ENCODE data around the gene BRF1.

BRF1 gene

DNA sequence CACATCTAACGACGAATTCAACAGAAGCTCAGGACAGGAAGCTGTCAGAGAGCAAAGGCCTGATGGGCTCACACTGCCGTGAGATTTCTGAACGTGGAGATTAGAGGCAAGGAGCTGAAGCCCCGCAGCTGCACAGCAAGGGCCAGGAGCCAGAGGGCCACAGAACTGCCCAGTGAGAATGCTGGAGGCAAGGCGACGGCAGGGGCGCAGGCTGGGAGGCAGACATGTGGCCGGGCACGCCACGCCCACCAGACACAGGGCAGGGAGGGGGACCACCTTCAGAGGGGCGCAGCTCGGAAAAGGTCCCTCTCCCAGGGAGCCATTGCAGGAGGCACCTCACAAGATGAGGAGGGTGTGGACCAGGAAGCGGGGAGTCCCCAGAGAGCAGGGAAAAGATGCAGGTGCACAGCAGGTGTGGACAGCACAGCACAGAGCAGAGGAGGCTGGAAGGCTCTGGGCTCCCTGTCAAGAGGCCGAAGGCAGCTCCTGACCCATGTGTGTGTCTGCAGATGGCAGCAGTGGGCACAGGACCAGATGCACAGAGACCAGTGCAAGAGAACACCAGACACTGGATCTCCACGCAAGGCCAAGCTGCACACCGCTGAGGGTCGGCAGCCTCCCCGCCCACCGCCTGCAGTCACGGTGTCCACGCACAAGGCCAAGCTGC is 29.4 kb downstream of the BRF1 start:
- in situ Hi-C loops (cut with MboI; ENCODE audit: low sequenced_read_pairs) = no loop called here

DNA sequence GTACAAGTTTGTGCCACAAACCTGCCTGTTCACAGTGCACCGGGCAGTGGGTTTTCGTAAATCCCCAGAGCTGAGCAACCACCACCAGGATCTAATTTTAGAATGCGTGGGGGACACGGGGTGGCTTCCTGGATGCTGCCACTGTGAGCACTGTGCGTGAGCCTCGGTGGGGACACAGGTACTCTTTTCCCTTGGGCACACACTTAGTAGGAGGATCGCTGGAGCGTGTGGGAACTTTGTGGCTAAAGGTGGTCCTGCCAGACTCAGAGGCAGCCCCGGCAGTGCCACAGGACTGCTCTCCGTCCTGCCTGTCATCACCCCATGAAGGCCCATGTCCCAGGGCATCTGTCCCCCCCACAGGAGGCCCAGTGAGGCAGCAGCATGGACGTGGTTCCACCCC is 31.4 kb downstream of the BRF1 start:
- in situ Hi-C loops (cut with MboI; ENCODE audit: low sequenced_read_pairs) = no loop called here

DNA sequence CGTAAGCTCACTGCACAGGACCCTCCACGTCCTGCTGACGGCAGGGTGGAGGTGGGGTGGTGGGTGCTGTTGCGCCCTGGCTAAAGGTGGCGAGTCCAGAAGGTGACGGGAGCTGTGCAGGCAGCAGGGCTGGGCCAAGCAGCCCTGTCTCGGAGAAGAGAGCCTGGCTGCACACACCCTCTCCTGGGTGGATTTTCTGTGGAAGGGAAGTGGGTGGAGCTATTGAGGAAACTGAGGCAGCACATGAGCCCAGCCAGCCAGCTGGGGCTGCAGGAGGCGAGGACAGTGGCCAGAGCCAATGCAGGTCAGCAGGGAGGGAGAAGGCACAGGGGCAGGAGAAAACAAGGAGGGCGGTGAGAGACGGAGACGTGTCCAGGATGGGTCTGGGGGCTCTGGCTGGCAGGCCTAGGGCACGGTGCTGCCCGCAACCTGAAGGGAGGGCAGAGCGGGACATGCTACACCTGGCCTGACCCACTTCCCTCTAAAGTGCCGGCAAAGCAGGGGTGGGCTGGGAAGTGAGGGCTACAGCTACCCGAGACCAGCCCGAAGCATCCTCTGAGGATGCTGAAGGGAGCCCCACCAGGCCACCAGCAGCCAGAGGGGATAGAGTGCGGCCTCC is 32.0 kb downstream of the BRF1 start:
- in situ Hi-C loops (cut with MboI; ENCODE audit: low sequenced_read_pairs) = no loop called here

DNA sequence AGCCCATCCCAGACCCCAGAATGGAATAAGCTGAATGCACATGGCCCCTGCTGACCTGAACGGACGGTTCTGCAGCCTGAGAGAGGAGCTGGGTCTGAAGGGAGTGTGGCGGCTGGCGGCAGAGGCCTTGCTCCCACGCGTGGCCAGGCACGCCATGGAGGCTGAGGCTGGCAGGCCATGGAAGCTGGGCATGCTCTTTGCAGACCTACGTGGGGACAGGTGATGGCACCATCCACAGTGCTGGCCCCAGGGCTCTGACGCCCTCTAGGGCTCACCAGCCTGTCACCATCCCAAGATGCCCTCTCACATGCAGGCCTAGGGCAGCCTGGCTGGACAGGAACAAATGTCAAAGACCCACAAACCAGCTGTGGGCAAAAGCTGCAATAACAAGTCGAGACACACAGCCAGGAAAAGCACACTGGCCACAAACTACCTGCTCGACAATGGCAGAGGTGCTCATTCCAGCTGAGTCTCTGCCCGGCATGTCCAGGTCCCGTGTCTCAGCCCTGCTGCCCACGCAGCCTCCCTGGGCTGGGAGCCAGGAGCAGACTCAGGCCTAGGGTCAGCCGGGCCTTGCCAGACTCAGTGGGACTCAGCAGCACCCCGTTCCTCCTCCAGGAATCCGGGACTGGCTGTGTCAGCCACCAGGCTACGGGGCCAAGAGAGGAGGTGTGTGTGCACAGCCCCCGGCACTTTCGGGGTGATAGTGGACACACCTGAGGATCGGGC is 32.8 kb downstream of the BRF1 start:
- in situ Hi-C loops (cut with MboI; ENCODE audit: low sequenced_read_pairs) = no loop called here

DNA sequence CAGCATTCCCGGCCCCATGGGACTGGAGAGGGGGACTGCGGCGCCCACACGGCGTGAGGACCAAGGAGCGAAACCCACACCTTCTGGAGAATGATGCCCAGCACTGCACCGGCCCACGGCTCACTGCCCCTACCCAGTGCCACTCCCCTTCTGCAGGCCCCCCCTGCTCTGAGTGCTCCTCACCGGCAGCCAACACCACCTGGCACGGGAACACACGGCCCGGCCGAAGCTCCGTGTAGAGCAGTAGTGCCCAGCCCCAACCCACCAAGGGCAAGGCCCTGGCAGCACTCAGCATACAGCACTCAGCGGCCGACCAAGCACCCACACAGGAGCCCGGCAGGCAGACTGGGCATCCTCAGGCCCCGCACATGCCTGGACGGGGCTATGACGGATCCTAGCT is 39.0 kb downstream of the BRF1 start:
- in situ Hi-C loops (cut with MboI; ENCODE audit: low sequenced_read_pairs) = no loop called here

DNA sequence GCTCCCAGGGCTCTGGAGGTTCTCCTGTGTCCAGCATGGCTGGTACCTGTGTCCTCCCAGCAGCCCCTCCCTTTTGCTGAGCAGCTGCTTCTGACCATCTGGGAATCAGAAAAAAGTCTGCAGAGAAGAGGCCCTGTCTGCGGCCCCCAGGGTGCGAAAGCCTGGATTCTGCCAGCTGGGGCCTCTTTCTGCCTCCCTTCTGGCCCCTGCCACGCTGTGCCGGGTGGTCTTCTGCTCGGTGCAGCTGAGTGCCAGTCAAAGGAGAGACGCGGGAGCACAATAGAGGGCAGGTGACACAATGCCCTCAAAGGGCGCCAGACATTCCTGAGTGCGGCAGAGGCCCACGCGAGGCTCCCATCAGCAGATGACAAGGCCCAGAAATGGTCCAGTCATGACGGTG is 39.8 kb downstream of the BRF1 start:
- in situ Hi-C loops (cut with MboI; ENCODE audit: low sequenced_read_pairs) = no loop called here

DNA sequence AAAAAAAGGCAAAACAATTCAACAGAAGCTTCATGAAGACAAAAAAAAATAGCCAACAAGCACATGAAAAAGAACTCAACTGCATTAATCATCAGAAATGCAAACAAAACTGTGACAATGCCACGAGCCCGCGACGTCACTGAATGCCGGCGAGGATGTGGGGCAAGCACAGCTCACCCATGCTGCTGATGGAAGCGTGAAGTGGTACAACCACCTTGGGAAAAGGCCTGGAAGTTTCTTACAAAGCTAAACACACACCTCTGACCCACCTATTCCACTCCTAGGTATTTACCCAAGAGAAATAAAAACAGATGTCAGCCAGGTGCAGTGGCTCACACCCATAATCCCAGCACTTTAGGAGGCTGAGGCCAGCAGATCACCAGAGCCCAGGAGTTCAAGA is 42.0 kb downstream of the BRF1 start:
- in situ Hi-C loops (cut with MboI; ENCODE audit: low sequenced_read_pairs) = no loop called here

DNA sequence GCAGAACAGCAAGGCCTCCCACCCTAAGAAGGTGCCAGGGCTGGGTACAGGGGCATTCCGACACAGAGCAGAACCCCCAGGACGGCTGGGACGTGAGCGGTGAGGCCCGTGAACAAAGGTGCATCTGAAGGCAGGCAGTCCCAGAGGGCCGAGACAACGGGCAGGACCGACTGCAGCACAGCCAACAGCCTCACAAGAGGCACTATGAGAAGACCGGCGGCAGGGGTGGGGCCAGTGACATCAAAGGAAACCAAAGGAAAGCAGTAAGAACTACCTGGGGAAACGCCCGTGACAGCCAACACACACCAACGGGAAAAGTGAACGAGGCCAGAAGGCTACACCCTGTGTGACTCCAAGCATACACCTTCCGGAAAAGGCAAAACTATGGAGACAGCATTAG is 43.3 kb downstream of the BRF1 start:
- in situ Hi-C loops (cut with MboI; ENCODE audit: low sequenced_read_pairs) = no loop called here

DNA sequence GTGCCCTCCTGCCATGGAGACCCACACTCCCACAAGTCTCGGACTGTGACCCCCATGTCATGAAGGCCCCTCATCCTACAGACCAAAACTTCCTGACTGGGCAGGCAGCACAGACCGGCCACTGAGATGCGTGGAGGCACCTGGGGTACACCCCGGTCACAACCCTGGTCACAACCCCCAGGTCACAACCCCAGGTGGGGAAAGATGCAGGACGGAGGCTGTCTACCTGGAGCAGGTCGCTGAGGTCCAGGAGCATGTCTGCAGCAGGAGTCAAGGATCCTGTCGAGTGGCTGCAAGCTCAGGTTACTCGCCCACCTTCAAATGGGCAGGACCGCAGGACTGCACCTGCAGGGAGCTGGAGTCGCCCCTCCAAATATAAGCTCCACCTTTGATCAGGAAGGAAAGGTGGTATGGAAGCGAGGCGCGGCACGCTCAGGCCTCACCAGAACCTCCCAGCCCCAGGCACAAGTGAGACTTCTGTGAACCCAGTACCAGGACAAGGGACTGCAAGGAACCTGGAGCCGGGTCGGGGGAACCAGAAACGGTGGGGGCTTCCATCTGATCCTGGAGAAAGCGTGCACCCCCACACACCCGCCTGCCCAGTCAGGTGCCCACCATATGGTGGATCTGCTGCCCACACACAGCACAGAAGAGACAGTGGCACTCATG is 44.4 kb downstream of the BRF1 start:
- in situ Hi-C loops (cut with MboI; ENCODE audit: low sequenced_read_pairs) = no loop called here

DNA sequence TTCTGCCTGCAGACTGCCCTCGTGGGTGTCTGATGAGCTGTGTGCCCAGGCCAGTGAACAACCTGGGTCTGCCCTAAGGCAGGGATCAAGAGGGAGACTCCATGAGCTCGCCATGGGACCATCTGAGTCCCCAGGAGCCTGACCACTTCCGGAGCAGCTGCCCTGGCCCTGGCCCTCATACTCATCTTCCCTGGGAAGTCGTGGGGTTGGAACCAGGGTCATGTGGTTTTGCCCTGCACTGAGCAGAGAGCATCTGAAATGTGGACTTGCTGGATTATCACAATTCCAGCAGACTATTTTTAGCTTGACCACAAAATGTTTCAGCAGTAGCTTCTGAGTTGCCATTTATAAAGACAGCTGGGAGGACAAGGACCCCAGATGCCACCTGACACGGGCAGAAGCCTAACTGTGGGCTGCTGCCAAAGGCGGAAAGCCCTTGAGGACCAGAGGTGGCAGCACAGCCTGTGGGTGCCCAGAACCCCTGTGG is 45.7 kb downstream of the BRF1 start:
- in situ Hi-C loops (cut with MboI; ENCODE audit: low sequenced_read_pairs) = no loop called here

DNA sequence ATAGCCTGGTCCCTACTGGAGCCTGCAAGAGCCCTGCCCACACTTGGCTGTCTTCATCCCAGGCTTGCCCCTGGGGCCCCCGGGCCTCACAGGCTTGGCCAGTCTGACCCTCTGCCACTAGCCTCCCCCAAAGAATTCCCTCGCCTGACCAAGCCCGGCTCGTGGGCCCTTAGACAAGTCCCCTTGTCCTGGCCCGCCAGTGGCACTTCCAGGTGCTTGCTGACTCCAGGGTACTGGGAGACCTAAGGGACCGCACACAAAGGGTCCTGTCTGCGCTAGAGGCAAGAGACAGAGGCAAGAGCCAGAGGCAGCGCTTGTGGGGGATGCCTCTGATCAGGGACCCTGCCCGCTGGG is 47.5 kb downstream of the BRF1 start:
- in situ Hi-C loops (cut with MboI; ENCODE audit: low sequenced_read_pairs) = no loop called here

DNA sequence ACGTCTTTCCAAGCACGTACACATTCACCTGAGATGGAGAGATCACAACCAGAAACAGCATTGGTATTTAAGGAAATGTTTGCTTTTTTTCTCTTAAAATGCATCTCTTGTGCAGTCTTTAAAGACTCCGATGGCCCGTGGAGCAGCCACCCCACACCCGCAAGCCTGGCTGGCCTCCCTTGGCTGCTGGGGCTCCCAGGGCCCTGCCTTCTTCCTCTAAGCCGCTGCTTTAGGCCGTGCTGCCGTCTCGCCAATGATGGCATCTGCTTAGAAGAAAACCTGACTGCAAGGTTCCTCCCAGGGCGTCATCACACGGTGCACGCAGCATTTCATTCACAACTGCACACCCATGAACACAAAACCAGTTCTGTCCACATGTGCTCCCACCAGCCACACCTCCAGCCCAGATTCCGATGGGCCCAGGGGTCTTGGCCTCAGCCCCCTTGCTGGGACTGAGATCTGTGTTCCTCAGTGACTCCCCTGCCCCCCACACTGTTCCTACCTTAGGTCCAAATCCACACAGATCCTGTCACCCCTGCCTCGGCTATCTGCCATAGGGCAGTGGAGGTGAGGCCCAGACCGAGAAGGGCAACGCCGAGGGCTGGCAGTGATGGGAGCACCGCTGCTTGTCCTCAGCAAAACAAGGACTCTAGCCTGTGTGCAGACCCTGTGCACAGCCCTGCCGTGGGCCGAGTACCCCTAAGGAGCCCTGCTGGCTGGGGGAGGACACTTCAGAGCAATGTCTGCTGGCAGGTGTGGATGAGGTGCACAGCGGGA is 48.1 kb downstream of the BRF1 start:
- in situ Hi-C loops (cut with MboI; ENCODE audit: low sequenced_read_pairs) = no loop called here

DNA sequence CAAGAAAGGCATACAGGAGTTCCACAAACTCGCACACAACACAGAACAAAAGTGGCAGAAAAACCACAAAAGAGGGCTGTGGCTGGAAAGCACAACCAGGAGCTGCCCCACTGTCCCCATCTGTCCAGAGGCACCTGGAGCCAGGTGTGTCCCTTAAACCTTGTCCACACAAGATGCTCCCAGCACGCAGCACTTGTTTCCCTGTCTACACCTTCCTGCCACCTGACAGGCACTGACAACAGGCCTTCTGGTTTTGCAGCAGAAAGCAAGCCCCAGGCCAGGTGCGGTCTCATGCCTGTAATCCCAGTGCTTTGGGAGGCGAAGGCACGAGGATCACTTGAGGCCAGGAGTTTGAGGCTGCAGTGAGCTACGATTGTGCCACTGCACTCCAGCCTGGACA is 48.9 kb downstream of the BRF1 start:
- in situ Hi-C loops (cut with MboI; ENCODE audit: low sequenced_read_pairs) = no loop called here

DNA sequence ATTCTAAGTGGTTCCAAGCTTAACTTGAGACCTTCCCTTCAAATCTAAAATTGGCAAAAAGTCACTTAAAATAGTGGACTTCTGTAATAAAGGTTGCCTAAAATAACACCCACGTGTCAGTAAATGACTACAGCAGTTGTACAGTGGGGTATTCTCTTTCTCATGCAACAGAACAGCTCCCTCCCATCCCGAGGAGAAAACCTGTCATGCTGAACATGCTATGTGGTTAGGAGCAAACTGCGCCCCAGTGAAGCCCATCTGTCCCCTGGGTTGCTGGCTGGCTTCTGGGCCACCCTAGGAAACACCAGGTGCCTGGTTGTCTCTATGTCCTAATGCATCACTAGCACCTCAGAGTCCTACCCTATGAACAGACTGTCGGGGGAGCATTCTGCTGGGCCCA is 49.8 kb downstream of the BRF1 start:
- in situ Hi-C loops (cut with MboI; ENCODE audit: low sequenced_read_pairs) = no loop called here

DNA sequence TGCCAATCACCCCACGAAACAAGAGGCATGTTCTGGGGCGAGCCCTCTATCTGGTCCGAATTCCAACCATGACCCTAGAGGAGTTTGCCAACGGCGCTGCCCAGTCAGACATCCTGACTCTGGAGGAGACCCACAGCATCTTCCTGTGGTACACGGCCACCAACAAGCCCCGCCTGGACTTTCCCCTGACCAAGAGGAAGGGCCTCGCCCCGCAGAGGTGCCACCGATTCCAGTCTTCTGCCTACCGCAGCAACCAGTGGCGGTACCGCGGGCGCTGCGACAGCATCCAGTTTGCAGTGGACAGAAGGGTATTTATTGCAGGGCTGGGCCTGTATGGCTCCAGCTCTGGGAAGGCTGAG is 50.8 kb downstream of the BRF1 start:
- in situ Hi-C loops (cut with MboI; ENCODE audit: low sequenced_read_pairs) = no loop called here

DNA sequence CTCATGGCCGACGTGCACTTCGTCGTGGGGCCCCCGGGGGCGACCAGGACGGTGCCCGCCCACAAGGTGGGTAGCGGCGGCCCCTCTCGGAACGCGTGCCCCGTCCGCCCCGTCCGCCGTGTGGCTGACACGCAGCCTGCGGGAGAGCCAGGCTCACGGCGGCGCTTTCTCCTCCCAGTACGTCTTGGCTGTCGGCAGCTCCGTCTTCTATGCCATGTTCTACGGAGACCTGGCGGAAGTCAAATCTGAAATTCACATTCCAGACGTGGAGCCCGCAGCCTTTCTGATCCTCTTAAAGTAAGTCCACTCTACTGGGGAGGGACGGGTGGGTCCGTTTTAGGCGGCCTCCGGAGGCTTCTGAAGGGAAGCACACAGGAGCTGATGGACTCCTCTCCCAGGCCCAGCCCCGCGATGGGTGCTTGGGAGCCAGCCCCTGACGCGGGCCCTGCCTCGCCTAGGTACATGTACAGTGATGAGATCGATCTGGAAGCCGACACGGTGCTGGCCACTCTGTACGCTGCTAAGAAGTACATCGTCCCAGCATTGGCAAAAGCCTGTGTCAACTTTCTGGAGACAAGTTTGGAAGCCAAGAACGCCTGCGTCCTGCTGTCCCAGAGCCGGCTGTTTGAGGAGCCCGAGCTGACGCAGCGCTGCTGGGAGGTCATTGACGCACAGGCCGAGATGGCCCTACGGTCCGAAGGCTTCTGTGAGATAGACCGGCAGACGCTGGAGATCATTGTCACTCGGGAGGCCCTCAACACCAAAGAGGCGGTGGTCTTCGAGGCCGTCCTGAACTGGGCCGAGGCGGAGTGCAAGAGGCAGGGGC is 51.4 kb downstream of the BRF1 start:
- in situ Hi-C loops (cut with MboI; ENCODE audit: low sequenced_read_pairs) = no loop called here

DNA sequence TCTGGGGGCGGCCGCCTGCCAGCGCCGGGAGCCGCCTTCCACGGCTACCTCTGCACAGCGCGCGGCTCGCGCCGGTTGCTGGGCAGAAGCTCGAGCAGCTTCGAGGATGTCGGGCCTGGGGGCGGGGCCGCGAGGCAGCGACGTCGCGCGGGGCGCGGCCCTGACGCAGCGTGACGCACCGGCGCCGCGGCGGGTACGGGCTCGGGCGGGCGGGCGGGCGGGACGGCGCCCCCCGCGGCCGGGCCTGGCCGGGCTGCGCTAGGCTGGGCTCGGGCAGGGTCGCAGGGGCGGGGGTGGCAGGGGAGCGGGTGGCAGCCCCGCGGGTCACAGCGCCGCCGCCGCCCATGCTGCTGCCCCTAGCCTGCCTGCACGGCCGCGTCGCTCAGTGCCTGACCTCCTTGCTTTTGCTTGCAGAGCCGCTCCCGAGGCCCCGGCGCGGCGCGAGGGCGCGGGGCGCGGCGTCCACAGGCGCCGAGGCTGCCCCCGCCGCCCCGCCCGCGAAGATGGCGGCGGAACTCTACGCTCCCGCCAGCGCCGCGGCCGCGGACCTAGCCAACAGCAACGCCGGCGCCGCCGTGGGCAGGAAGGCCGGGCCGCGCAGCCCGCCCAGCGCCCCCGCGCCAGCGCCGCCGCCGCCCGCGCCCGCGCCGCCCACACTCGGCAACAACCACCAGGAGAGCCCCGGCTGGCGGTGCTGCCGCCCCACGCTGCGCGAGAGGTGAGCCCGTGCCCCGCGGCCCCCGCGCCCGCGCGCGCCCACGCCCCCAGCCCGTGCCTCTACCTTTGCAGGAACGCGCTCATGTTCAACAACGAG is 52.2 kb downstream of the BRF1 start, which contains the start of gene BTBD6:
Gene BTBD6, plus strand, starts transcription at position 166 of the 814 bp plus-strand sequence. Its CDS starts 179 bp downstream, at position 345.
- in situ Hi-C loops (cut with MboI; ENCODE audit: low sequenced_read_pairs) = no loop called here

DNA sequence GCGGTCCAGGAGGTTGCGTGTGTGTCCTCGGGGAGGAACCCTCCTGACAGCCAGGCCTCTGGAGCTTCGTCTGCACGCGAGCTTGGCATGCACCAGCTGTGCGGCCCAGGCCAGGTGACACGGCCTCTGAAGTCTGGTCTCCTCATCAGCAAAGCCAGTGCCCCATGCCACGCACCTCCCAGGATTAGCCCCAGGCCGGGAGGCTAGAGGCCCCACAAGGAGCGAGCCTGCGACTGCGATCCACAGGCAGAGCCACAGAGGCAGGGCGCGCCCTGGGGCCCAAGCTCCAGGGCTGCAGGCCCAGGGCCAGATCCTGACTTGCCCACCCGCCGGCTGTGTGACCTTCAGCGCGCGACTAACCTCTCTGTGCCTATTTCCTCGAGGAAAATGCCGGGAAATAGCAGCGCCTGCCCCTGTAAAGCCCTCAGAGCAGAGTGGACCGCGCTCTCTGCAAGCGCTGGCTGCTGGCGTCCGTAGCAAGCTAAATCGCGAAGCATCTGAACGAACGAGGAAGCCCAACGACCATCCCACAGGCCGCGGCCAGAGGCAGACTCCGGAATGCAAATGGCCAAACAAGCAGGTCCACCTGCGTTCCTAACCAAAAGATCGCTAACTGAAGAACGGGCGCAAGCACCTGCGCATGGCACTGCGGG is 53.0 kb downstream of the BRF1 start:
- in situ Hi-C loops (cut with MboI; ENCODE audit: low sequenced_read_pairs) = no loop called here

DNA sequence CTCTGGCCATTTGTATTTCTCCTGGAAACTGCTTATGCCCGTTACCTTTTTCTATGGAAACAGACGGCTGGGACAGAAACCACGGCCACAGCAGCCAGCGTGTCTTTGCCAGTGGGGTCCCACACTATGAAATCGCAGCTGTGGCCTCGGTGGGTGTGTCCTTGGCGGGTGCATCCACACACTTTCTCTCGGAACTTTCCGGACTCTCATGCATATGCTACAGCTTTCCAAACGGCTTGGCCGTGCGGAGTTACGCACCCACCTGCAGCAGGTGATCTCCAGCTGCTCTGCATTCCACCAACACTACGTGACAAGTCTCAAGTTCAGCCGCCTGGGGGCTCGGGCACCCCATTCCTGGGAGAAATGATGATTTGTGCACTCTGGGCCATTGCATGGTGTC is 53.8 kb downstream of the BRF1 start:
- in situ Hi-C loops (cut with MboI; ENCODE audit: low sequenced_read_pairs) = no loop called here
